Calu3 (cell line): ENCODE measurements around the gene LAMP1. TPM values are rescaled to one million over a fixed set of nuclear protein-coding genes. Genes with fewer than 3 reads are reported as not detected.

Experiments used
- BruUV-seq: library from RNA; stranded (reverse); fragments of 400-500 nt; replicated peaks from 2 replicates; lab custom pipeline; 2021; lab: Mats Ljungman, UMichigan
- CTCF ChIA-PET: fragments of 300-600 bp; sonication (Branson Sonifier 250); formaldehyde crosslinking; loops from one replicate; lab custom pipeline; 2022; ENCODE audit warnings: antibody characterized with exemption; lab: Charles Lee
- DNase-seq: peaks from one replicate; pipeline ENCODE4 v3.0.0; 2022
- H3K27ac Mint-ChIP-seq: one replicate; pipeline ENCODE4 v1.8.0; 2022; ENCODE audit warnings: mixed read lengths; ENCODE audit not compliant: unreplicated experiment
- H3K27me3 Mint-ChIP-seq: one replicate; pipeline ENCODE4 v1.8.0; 2022; ENCODE audit warnings: mixed read lengths; ENCODE audit not compliant: unreplicated experiment
- H3K36me3 Mint-ChIP-seq: one replicate; pipeline ENCODE4 v1.8.0; 2022; ENCODE audit warnings: mild to moderate bottlenecking, moderate library complexity, mixed read lengths; ENCODE audit not compliant: insufficient read depth, unreplicated experiment
- H3K4me1 Mint-ChIP-seq: one replicate; pipeline ENCODE4 v1.8.0; 2022; ENCODE audit warnings: mild to moderate bottlenecking, low read depth, mixed read lengths; ENCODE audit not compliant: unreplicated experiment
- H3K4me3 Mint-ChIP-seq: one replicate; pipeline ENCODE4 v1.8.0; 2022; ENCODE audit warnings: mild to moderate bottlenecking, low read depth, moderate library complexity, mixed read lengths; ENCODE audit not compliant: unreplicated experiment
- H3K9me3 Mint-ChIP-seq: one replicate; pipeline ENCODE4 v1.8.0; 2022; ENCODE audit warnings: low read depth, mixed read lengths; ENCODE audit not compliant: unreplicated experiment
- intact Hi-C: fragments of 100-400 bp; cut with micrococcal nuclease; formaldehyde crosslinking; loops from one replicate; pipeline ENCODE4 v1.10.0; 2022; ENCODE audit not compliant: unreplicated experiment
- total RNA-seq: library from RNA; stranded (reverse); gene quantifications from 2 replicates; pipeline ENCODE4 v1.2.3, GENCODE V29; 2022
- TF ChIP-seq, protein P1 (sequence below): fragments of 200-600 bp; IDR thresholded peaks from one replicate; pipeline ENCODE4 v1.8.0; 2022; ENCODE audit warnings: antibody characterized with exemption; ENCODE audit not compliant: unreplicated experiment

LAMP1 gene
- total RNA-seq, 1 experiment from 2014 or later = 70.7 TPM

DNA sequence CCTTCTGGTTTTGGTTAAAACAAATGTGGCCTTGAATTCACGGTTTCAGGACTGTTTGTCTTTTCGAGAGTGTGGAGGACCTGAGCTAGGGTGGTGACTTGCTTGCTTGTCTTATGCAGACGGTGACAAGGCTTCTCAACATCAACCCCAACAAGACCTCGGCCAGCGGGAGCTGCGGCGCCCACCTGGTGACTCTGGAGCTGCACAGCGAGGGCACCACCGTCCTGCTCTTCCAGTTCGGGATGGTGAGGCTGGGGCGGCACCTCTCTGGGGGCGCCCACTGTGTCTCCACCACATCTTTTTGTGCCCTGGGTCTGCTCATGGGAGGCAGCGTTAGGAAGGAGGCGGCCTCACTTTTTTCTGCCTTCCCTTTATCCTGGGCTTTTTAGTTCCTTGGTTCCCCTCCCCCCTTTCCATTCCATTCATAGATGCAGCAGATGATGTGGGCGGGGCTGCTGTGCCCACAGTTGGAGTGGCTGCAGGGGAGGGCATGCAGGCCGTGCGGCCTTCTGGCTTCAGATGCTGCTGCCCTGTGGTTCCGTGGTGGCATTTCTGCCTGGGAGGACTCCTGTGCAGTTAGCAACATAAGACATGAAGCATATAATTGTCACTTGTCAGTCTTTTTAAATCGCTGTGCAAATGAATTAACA, 23.3 kb downstream of the LAMP1 start:
- no peak for DNase-seq
- TF ChIP-seq, protein P1, sequence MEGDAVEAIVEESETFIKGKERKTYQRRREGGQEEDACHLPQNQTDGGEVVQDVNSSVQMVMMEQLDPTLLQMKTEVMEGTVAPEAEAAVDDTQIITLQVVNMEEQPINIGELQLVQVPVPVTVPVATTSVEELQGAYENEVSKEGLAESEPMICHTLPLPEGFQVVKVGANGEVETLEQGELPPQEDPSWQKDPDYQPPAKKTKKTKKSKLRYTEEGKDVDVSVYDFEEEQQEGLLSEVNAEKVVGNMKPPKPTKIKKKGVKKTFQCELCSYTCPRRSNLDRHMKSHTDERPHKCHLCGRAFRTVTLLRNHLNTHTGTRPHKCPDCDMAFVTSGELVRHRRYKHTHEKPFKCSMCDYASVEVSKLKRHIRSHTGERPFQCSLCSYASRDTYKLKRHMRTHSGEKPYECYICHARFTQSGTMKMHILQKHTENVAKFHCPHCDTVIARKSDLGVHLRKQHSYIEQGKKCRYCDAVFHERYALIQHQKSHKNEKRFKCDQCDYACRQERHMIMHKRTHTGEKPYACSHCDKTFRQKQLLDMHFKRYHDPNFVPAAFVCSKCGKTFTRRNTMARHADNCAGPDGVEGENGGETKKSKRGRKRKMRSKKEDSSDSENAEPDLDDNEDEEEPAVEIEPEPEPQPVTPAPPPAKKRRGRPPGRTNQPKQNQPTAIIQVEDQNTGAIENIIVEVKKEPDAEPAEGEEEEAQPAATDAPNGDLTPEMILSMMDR = no peak
- intact Hi-C loops = no loop called here
- Mint-ChIP-seq H3K27ac (no peak overlapping the region), H3K9me3 (no peaks in the 10 kb centered on the region), H3K27me3 (no peaks in the 10 kb centered on the region), H3K4me1 (no peaks in the 10 kb centered on the region), H3K36me3 (no peaks in the 10 kb centered on the region), H3K4me3 (no peak overlapping the region)
- no TSS peak for BruUV-seq
- CTCF ChIA-PET = no interaction called here

DNA sequence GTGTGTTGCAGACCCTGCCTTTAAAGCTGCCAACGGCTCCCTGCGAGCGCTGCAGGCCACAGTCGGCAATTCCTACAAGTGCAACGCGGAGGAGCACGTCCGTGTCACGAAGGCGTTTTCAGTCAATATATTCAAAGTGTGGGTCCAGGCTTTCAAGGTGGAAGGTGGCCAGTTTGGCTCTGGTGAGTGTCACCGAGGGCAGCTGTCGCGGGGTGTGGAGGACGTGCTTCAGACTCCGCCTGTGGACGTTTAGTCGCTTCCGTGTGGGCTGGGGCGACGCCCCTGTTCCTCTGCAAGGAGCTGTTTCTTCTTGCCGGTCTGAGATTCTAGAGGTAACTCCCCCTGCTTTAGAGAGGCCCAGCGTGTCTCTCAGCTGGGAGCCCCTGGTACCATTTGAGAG, 24.5 kb downstream of the LAMP1 start:
- CTCF ChIA-PET = no interaction called here
- no peak for DNase-seq
- Mint-ChIP-seq H3K36me3 (peaks cover 4% of the 10 kb centered on the region), H3K4me1 (no peaks in the 10 kb centered on the region), H3K9me3 (no peaks in the 10 kb centered on the region), H3K27ac (no peak overlapping the region), H3K27me3 (no peaks in the 10 kb centered on the region), H3K4me3 (no peak overlapping the region)
- BruUV-seq = no TSS peak
- TF ChIP-seq, protein P1 = no peak
- intact Hi-C loops = no loop called here

DNA sequence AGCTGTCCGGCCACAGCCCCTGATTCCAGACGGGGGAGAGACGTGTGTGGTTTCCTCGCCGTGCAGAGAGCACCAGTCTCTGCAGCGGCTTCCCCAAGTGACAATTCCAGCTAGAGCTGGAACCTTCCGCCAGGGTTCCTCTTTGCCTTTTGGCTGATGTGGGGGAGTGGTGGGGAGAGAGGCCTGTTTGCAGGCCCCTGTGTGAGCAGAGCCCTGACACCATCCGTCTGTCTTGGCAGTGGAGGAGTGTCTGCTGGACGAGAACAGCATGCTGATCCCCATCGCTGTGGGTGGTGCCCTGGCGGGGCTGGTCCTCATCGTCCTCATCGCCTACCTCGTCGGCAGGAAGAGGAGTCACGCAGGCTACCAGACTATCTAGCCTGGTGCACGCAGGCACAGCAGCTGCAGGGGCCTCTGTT, 25.0 kb downstream of the LAMP1 start:
- H3K4me3 Mint-ChIP-seq = no peak overlapping the region
- intact Hi-C loops = no loop called here

DNA sequence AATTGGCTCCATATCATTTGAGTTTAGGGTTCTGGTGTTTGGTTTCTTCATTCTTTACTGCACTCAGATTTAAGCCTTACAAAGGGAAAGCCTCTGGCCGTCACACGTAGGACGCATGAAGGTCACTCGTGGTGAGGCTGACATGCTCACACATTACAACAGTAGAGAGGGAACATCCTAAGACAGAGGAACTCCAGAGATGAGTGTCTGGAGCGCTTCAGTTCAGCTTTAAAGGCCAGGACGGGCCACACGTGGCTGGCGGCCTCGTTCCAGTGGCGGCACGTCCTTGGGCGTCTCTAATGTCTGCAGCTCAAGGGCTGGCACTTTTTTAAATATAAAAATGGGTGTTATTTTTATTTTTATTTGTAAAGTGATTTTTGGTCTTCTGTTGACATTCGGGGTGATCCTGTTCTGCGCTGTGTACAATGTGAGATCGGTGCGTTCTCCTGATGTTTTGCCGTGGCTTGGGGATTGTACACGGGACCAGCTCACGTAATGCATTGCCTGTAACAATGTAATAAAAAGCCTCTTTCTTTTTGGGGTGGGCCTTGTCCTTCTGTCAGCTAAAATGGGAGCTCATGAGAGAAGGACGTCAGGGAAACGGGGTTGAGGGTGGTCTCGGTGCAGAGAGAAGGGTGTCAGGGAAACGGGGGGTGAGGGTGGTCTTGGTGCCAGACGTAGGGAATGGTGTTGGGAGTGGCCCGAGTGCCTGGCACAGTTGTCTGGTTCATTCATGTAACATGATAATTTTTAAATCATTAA, 26.0 kb downstream of the LAMP1 start:
- H3K27ac Mint-ChIP-seq = no peak overlapping the region
- intact Hi-C loops = no loop called here
- H3K27me3 Mint-ChIP-seq = no peaks in the 10 kb centered on the region
- TF ChIP-seq, protein P1 = no peak
- peaks cover 4% of the 10 kb centered on the region for H3K36me3 Mint-ChIP-seq
- H3K4me3 Mint-ChIP-seq = no peak overlapping the region
- CTCF ChIA-PET = no interaction called here
- no peak for DNase-seq
- TSS peak; percentile 97 for BruUV-seq
- no peaks in the 10 kb centered on the region for H3K4me1 Mint-ChIP-seq
- H3K9me3 Mint-ChIP-seq = no peaks in the 10 kb centered on the region

More for the DNA sequence above, 25.0 kb downstream of the LAMP1 start:
- CTCF ChIA-PET = no interaction called here
- no peaks in the 10 kb centered on the region for H3K27me3 Mint-ChIP-seq
- TF ChIP-seq, protein P1 = no peak
- H3K9me3 Mint-ChIP-seq = no peaks in the 10 kb centered on the region
- no TSS peak for BruUV-seq
- no peak overlapping the region for H3K27ac Mint-ChIP-seq
- H3K36me3 Mint-ChIP-seq = peaks cover 4% of the 10 kb centered on the region
- no peaks in the 10 kb centered on the region for H3K4me1 Mint-ChIP-seq
- no peak for DNase-seq
